Vagina (tissue), 2 donors: ENCODE data around the gene ESPL1.

ENCODE experiments used
- CTCF ChIP-seq, 3 experiments: fragments of 450-650 bp in 2 of 3; fragments of 200-600 bp in 1 of 3; sonication (generic) in 1 of 3; IDR thresholded peaks; one replicate each; pipeline ENCODE4 v1.5.1; 2017 to 2019; ENCODE audit warnings: antibody characterized with exemption in 3 of 3, mild to moderate bottlenecking in 2 of 3, moderate library complexity in 2 of 3
- POLR2A ChIP-seq, 2 donors: fragments of 450-650 bp; IDR thresholded peaks; one replicate each; pipeline ENCODE4 v1.6.1; 2017; ENCODE audit warnings: antibody characterized with exemption in 2 of 2, mild to moderate bottlenecking in 2 of 2, moderate library complexity in 2 of 2

- TF ChIP-seq CTCF (IDR thresholded peaks at IDR 0.05) (no peak), POLR2A (IDR thresholded peaks at IDR 0.05) (no peak)
These were observed 11.3 kb downstream of the ESPL1 start for GRCh38 chr12:53279283-53279869.
